Colonic mucosa (tissue), 4 donors: ENCODE measurements around the gene PAX5. TPM values are rescaled to one million over a fixed set of nuclear protein-coding genes. Genes with fewer than 3 reads are reported as not detected.

Source experiments
- DNase-seq: peaks from one replicate; pipeline ENCODE4 v3.0.0-alpha.2; 2020
- H3K27ac ChIP-seq: fragments of 200-600 bp; one replicate; pipeline ENCODE4 v1.8.0; 2021
- H3K27me3 ChIP-seq: fragments of 200-600 bp; one replicate; pipeline ENCODE4 v1.8.0; 2021
- H3K36me3 ChIP-seq: fragments of 200-600 bp; one replicate; pipeline ENCODE4 v1.8.0; 2021
- H3K4me1 ChIP-seq: fragments of 200-600 bp; one replicate; pipeline ENCODE4 v1.8.0; 2021; ENCODE audit warnings: mild to moderate bottlenecking
- H3K4me3 ChIP-seq: fragments of 200-600 bp; one replicate; pipeline ENCODE4 v1.8.0; 2021
- H3K9ac ChIP-seq, 2 donors: one replicate each; pipeline ENCODE4 v1.7.0; 2013; ENCODE audit warnings: control low read depth in 2 of 2, low read depth in 2 of 2, low read length in 2 of 2
- H3K9me3 ChIP-seq: fragments of 200-600 bp; one replicate; pipeline ENCODE4 v1.8.0; 2021
- CTCF ChIP-seq: fragments of 200-600 bp; IDR thresholded peaks from one replicate; pipeline ENCODE4 v1.8.0; 2022; ENCODE audit warnings: antibody characterized with exemption, mild to moderate bottlenecking
- intact Hi-C: fragments of 100-400 bp; cut with DNase I; formaldehyde crosslinking; loops from one replicate; pipeline ENCODE4 v1.14.1; 2022
- total RNA-seq, 2 donors: library from RNA; stranded (reverse); fragmentation: NEBNext Ultra II Directional in 1 of 2; extraction: Animal tissue kit (Norgen Biotek cat#: 25700) in 1 of 2; gene quantifications; one replicate each; pipeline ENCODE4 v1.2.1, GENCODE V29; 2021
- donor health status: healthy.
- donor health status: DM: no; HTN: no; CAD: no.
- donor health status: DM: no; HTN: no; CAD: no.

The PAX5 gene
- total RNA-seq, 2 donors from 2014 or later = 0.08 to 0.32 TPM

- H3K4me3 ChIP-seq = no peak overlapping the region
- no peaks in the 10 kb centered on the region for H3K9me3 ChIP-seq
- H3K9ac ChIP-seq = no peak overlapping the region
- DNase-seq = no peak
- intact Hi-C loops = no loop called here
- no peaks in the 10 kb centered on the region for H3K36me3 ChIP-seq
- no peaks in the 10 kb centered on the region for H3K4me1 ChIP-seq
- no peak overlapping the region for H3K27ac ChIP-seq
- H3K27me3 ChIP-seq = no peaks in the 10 kb centered on the region
- TF ChIP-seq CTCF = no peak
Observed at GRCh38 chr9:36839131-36839885, 194.8 kb downstream of the PAX5 start.

- DNase-seq = no peak
- no peak for TF ChIP-seq CTCF
- intact Hi-C loops = no loop called here
Observed at GRCh38 chr9:36837431-36838405, 196.3 kb downstream of the PAX5 start.

GRCh38 chr9:36836486-36836885 is 197.6 kb downstream of the PAX5 start:
- H3K27me3 ChIP-seq = no peaks in the 10 kb centered on the region
- H3K4me1 ChIP-seq = no peaks in the 10 kb centered on the region
- intact Hi-C loops = no loop called here
- no peaks in the 10 kb centered on the region for H3K9me3 ChIP-seq
- no peaks in the 10 kb centered on the region for H3K36me3 ChIP-seq
- no peak overlapping the region for H3K4me3 ChIP-seq
- no peak for DNase-seq
- no peak for TF ChIP-seq CTCF
- H3K9ac ChIP-seq = no peak overlapping the region
- no peak overlapping the region for H3K27ac ChIP-seq

More at GRCh38 chr9:36837431-36838405, 196.3 kb downstream of the PAX5 start:
- H3K36me3 ChIP-seq = no peaks in the 10 kb centered on the region
- H3K4me1 ChIP-seq = no peaks in the 10 kb centered on the region
- no peak overlapping the region for H3K27ac ChIP-seq
- H3K27me3 ChIP-seq = no peaks in the 10 kb centered on the region
- no peak overlapping the region for H3K4me3 ChIP-seq
- H3K9ac ChIP-seq = no peak overlapping the region
- H3K9me3 ChIP-seq = no peaks in the 10 kb centered on the region

GRCh38 chr9:36835271-36835996 is 198.6 kb downstream of the PAX5 start:
- intact Hi-C loops = no loop called here
- DNase-seq = no peak
- Histone ChIP-seq H3K9ac (no peak overlapping the region), H3K9me3 (no peaks in the 10 kb centered on the region), H3K36me3 (no peaks in the 10 kb centered on the region), H3K4me3 (no peak overlapping the region), H3K27ac (no peak overlapping the region), H3K27me3 (no peaks in the 10 kb centered on the region), H3K4me1 (no peaks in the 10 kb centered on the region)
- TF ChIP-seq CTCF = no peak

- no peak overlapping the region for H3K9ac ChIP-seq
- H3K4me1 ChIP-seq = no peaks in the 10 kb centered on the region
- no peak overlapping the region for H3K27ac ChIP-seq
- H3K9me3 ChIP-seq = no peaks in the 10 kb centered on the region
- DNase-seq = no peak
- no peak for TF ChIP-seq CTCF
- no peaks in the 10 kb centered on the region for H3K27me3 ChIP-seq
- no peaks in the 10 kb centered on the region for H3K36me3 ChIP-seq
- H3K4me3 ChIP-seq = no peak overlapping the region
- intact Hi-C loops = no loop called here
Observed at GRCh38 chr9:36834736-36835135, 199.3 kb downstream of the PAX5 start.
